Neural cell (in vitro differentiated cells): ENCODE measurements around the gene PLA2G4F. TPM values are rescaled to one million over a fixed set of nuclear protein-coding genes. Genes with fewer than 3 reads are reported as not detected.

Experiments used
- H2AFZ ChIP-seq: fragments of 200-600, 300-800 bp; sonication (generic), shearing (Covaris generic); 2 replicates; pipeline ENCODE4 v1.6.0; 2014; ENCODE audit warnings: low read depth, mild to moderate bottlenecking, antibody characterized with exemption, low read length, moderate library complexity
- H3F3A ChIP-seq: fragments of 200-600 bp; shearing (Covaris generic); 2 replicates; pipeline ENCODE4 v1.6.1; 2016; ENCODE audit warnings: mild to moderate bottlenecking, moderate library complexity, mixed read lengths, antibody characterized with exemption, low read length; ENCODE audit not compliant: insufficient read depth, poor library complexity, severe bottlenecking
- H3K27ac ChIP-seq: fragments of 200-600, 300-800 bp; sonication (generic), shearing (Covaris generic); 2 replicates; pipeline ENCODE4 v1.5.1; 2014; ENCODE audit warnings: mild to moderate bottlenecking, low read length, moderate library complexity
- H3K27me3 ChIP-seq: fragments of 300-800, 200-600 bp; sonication (generic), shearing (Covaris generic); 2 replicates; pipeline ENCODE4 v1.6.0; 2014; ENCODE audit warnings: mild to moderate bottlenecking, low read depth, low read length, moderate library complexity; ENCODE audit not compliant: insufficient read depth
- H3K36me3 ChIP-seq: fragments of 300-800, 200-600 bp; sonication (generic), shearing (Covaris generic); 2 replicates; pipeline ENCODE4 v1.5.1; 2014; ENCODE audit warnings: mild to moderate bottlenecking, antibody characterized with exemption, low read length, moderate library complexity; ENCODE audit not compliant: insufficient read depth
- H3K4me2 ChIP-seq: fragments of 300-800, 200-600 bp; sonication (generic), shearing (Covaris generic); 2 replicates; pipeline ENCODE4 v1.6.0; 2014; ENCODE audit warnings: mild to moderate bottlenecking, low read length
- H3K4me3 ChIP-seq: fragments of 300-800, 200-600 bp; sonication (generic), shearing (Covaris generic); 2 replicates; pipeline ENCODE4 v1.5.1; 2014; ENCODE audit warnings: mild to moderate bottlenecking, low read length, moderate library complexity
- H3K79me2 ChIP-seq: fragments of 200-600 bp; shearing (Covaris generic); replicated peaks from 2 replicates; pipeline ENCODE4 v1.6.0; 2014; ENCODE audit warnings: mild to moderate bottlenecking, low read length, moderate library complexity; ENCODE audit not compliant: insufficient read depth
- H3K9ac ChIP-seq: fragments of 300-800, 200-600 bp; sonication (generic), shearing (Covaris generic); 2 replicates; pipeline ENCODE4 v1.6.1; 2016; ENCODE audit warnings: mild to moderate bottlenecking, low read length, mixed read lengths
- H3K9me2 ChIP-seq: fragments of 200-600 bp; shearing (Covaris generic); 2 replicates; pipeline ENCODE4 v1.6.1; 2016; ENCODE audit warnings: mild to moderate bottlenecking, low read length, mixed read lengths; ENCODE audit not compliant: insufficient read depth
- H3K9me3 ChIP-seq: fragments of 200-600, 300-800 bp; sonication (generic), shearing (Covaris generic); 2 replicates; pipeline ENCODE4 v1.6.1; 2016; ENCODE audit warnings: mild to moderate bottlenecking, mixed run types, low read length, moderate library complexity, mixed read lengths
- H4K20me1 ChIP-seq: fragments of 200-600 bp; shearing (Covaris generic); 2 replicates; pipeline ENCODE4 v1.6.1; 2016; ENCODE audit warnings: mild to moderate bottlenecking, mixed run types; ENCODE audit not compliant: insufficient read depth
- CTCF ChIP-seq: fragments of 450-650 bp; IDR thresholded peaks from 2 replicates; pipeline ENCODE4 v1.5.1; 2014; ENCODE audit warnings: antibody characterized with exemption, mild to moderate bottlenecking, moderate library complexity; ENCODE audit not compliant: poor library complexity, severe bottlenecking
- EP300 ChIP-seq: fragments of 450-650 bp; conservative IDR thresholded peaks from 2 replicates; pipeline ENCODE4 v1.6.1; 2014; ENCODE audit warnings: antibody characterized with exemption, mild to moderate bottlenecking, moderate library complexity; ENCODE audit not compliant: poor library complexity, severe bottlenecking
- EZH2 ChIP-seq: fragments of 200-600, 300-800 bp; shearing (Covaris generic), sonication (generic); IDR thresholded peaks from 2 replicates; pipeline ENCODE4 v1.6.1; 2014; ENCODE audit warnings: antibody characterized with exemption, low read length, borderline replicate concordance, mild to moderate bottlenecking; ENCODE audit not compliant: insufficient read depth, poor library complexity, severe bottlenecking
- MXI1 ChIP-seq: fragments of 450-650 bp; conservative IDR thresholded peaks from 2 replicates; pipeline ENCODE4 v1.6.1; 2014; ENCODE audit warnings: antibody characterized with exemption, mild to moderate bottlenecking; ENCODE audit not compliant: poor library complexity, severe bottlenecking
- POLR2AphosphoS5 ChIP-seq: IDR thresholded peaks from 2 replicates; pipeline ENCODE4 v1.6.1; 2012
- RAD21 ChIP-seq: fragments of 450-650 bp; conservative IDR thresholded peaks from 2 replicates; pipeline ENCODE4 v1.6.1; 2014; ENCODE audit warnings: antibody characterized with exemption, mild to moderate bottlenecking, moderate library complexity
- REST ChIP-seq: IDR thresholded peaks from 2 replicates; pipeline ENCODE4 v1.6.1; 2012; ENCODE audit warnings: borderline replicate concordance
- SMC3 ChIP-seq: fragments of 450-650 bp; conservative IDR thresholded peaks from 2 replicates; pipeline ENCODE4 v1.6.1; 2014; ENCODE audit warnings: antibody characterized with exemption, mild to moderate bottlenecking, moderate library complexity; ENCODE audit not compliant: poor library complexity
- TAF1 ChIP-seq: IDR thresholded peaks from 2 replicates; pipeline ENCODE4 v1.6.1; 2012; ENCODE audit warnings: low read depth
- polyA plus RNA-seq: library from polyadenylated mRNA; depleted of rRNA; stranded (reverse); fragments of >200 nt; gene quantifications from 2 replicates; pipeline ENCODE4 v1.2.3, GENCODE V29; 2014

PLA2G4F gene
- polyA plus RNA-seq, 1 donor from 2014 or later, result not detected

- no peaks in the 10 kb centered on the region for H4K20me1 ChIP-seq
- no peak overlapping the region for H3K9ac ChIP-seq
- no peaks in the 10 kb centered on the region for H3K36me3 ChIP-seq
- no peaks in the 10 kb centered on the region for H3K9me2 ChIP-seq
- no peaks in the 10 kb centered on the region for H3K27me3 ChIP-seq
- H3K79me2 ChIP-seq, result no peaks in the 10 kb centered on the region
- no peak overlapping the region for H2AFZ ChIP-seq
- H3K4me2 ChIP-seq, result no peak overlapping the region
- H3K9me3 ChIP-seq, result no peaks in the 10 kb centered on the region
- TF ChIP-seq RAD21, result no peak
- no peak for TF ChIP-seq POLR2AphosphoS5
- TF ChIP-seq CTCF, result no peak
- no peak for TF ChIP-seq EP300
- TF ChIP-seq REST, result no peak
- no peak for TF ChIP-seq EZH2
- no peak for TF ChIP-seq SMC3
- no peak for TF ChIP-seq MXI1
- no peak for TF ChIP-seq TAF1
- no peak overlapping the region for H3K27ac ChIP-seq
- no peaks in the 10 kb centered on the region for H3F3A ChIP-seq
- H3K4me3 ChIP-seq, result no peak overlapping the region
These were observed 3.1 kb upstream of the PLA2G4F start for GRCh38 chr15:42159381-42160015.

- Histone ChIP-seq H3K4me2 (no peak overlapping the region), H3K27me3 (no peaks in the 10 kb centered on the region), H3K9ac (no peak overlapping the region), H3K27ac (no peak overlapping the region), H3K9me3 (no peaks in the 10 kb centered on the region), H3K36me3 (no peaks in the 10 kb centered on the region), H2AFZ (no peak overlapping the region), H3K79me2 (no peaks in the 10 kb centered on the region), H4K20me1 (no peaks in the 10 kb centered on the region), H3F3A (no peaks in the 10 kb centered on the region), H3K4me3 (no peak overlapping the region), H3K9me2 (no peaks in the 10 kb centered on the region)
- TF ChIP-seq RAD21 (no peak), REST (no peak), EP300 (no peak), CTCF (no peak), TAF1 (no peak), SMC3 (no peak), MXI1 (no peak), EZH2 (no peak), POLR2AphosphoS5 (no peak)
These were observed 2.5 kb upstream of the PLA2G4F start for GRCh38 chr15:42158941-42159340.
